Keratinocyte (primary cell): ENCODE results near the gene PGAM2. TPM values are rescaled to one million over a fixed set of nuclear protein-coding genes. Genes with fewer than 3 reads are reported as not detected.

Experiments
- DNase-seq: peaks from one replicate; pipeline ENCODE4 v3.0.0-alpha.2; 2011; ENCODE audit warnings: low read depth, missing footprints, low spot score
- FAIRE-seq: peaks from 2 replicates; lab custom pipeline; 2011; peaks lifted over from hg19 to GRCh38; lab: Jason Lieb, UNC
- H2AFZ ChIP-seq: 2 replicates; pipeline ENCODE4 v1.6.0; 2012; ENCODE audit warnings: low read length, control low read depth, inconsistent platforms; ENCODE audit not compliant: control insufficient read depth
- H3K27ac ChIP-seq: 2 replicates; pipeline ENCODE4 v1.5.1; 2011; ENCODE audit warnings: low read length; ENCODE audit not compliant: control insufficient read depth, insufficient read depth
- H3K27me3 ChIP-seq: 3 replicates; pipeline ENCODE4 v1.6.0; 2011; ENCODE audit warnings: low read length; ENCODE audit not compliant: control insufficient read depth, insufficient read depth; ENCODE audit errors: extremely low read depth
- H3K36me3 ChIP-seq, 2 experiments: 2 replicates in 1 of 2; 3 replicates in 1 of 2; pipeline ENCODE4 v1.5.1; 2011; ENCODE audit warnings: low read length in 2 of 2, mild to moderate bottlenecking in 1 of 2; ENCODE audit not compliant: control insufficient read depth in 2 of 2, insufficient read depth in 2 of 2; ENCODE audit errors: extremely low read depth in 1 of 2
- H3K4me1 ChIP-seq: 3 replicates; pipeline ENCODE4 v1.5.1; 2011; ENCODE audit warnings: low read length; ENCODE audit not compliant: control insufficient read depth, insufficient read depth; ENCODE audit errors: extremely low read depth
- H3K4me2 ChIP-seq: 3 replicates; pipeline ENCODE4 v1.6.0; 2011; ENCODE audit warnings: low read depth, low read length; ENCODE audit not compliant: control insufficient read depth, insufficient read depth; ENCODE audit errors: extremely low read depth
- H3K4me3 ChIP-seq, 3 experiments: fragments of 200-600 bp in 1 of 3; sonication (generic) in 1 of 3; 2 replicates in 2 of 3; 3 replicates in 1 of 3; pipeline ENCODE4 v1.5.1; 2011 to 2016; ENCODE audit warnings: low read length in 3 of 3, mild to moderate bottlenecking in 3 of 3, control low read depth in 2 of 3, inconsistent platforms in 1 of 3, low read depth in 1 of 3, mixed read lengths in 1 of 3, mixed run types in 1 of 3, moderate library complexity in 1 of 3; ENCODE audit not compliant: control insufficient read depth in 2 of 3, insufficient read depth in 2 of 3; ENCODE audit errors: extremely low read depth in 1 of 3
- H3K79me2 ChIP-seq: 2 replicates; pipeline ENCODE4 v1.6.0; 2012; ENCODE audit warnings: low read length; ENCODE audit not compliant: control insufficient read depth, insufficient read depth
- H3K9ac ChIP-seq: 3 replicates; pipeline ENCODE4 v1.6.0; 2011; ENCODE audit warnings: low read length; ENCODE audit not compliant: control insufficient read depth, insufficient read depth; ENCODE audit errors: extremely low read depth
- H3K9me1 ChIP-seq: 3 replicates; pipeline ENCODE4 v1.6.0; 2011; ENCODE audit warnings: low read length; ENCODE audit not compliant: control insufficient read depth, insufficient read depth; ENCODE audit errors: extremely low read depth
- H3K9me3 ChIP-seq: 2 replicates; pipeline ENCODE4 v1.5.1; 2012; ENCODE audit warnings: low read depth, low read length; ENCODE audit not compliant: control insufficient read depth
- H4K20me1 ChIP-seq: 3 replicates; pipeline ENCODE4 v1.6.0; 2011; ENCODE audit warnings: low read length; ENCODE audit not compliant: control insufficient read depth, insufficient read depth; ENCODE audit errors: extremely low read depth
- CTCF ChIP-seq, 3 experiments: IDR thresholded peaks in 1 of 3; conservative IDR thresholded peaks in 1 of 3; optimal IDR thresholded peaks in 1 of 3; 2 replicates in 2 of 3; 3 replicates in 1 of 3; pipeline versions ENCODE3 to v1.5.1; 2011; ENCODE audit warnings: low read length in 3 of 3, mild to moderate bottlenecking in 3 of 3, moderate library complexity in 2 of 3, control low read depth in 1 of 3, inconsistent platforms in 1 of 3; ENCODE audit not compliant: insufficient read depth in 2 of 3; ENCODE audit errors: extremely low read depth in 1 of 3
- EZH2 ChIP-seq: IDR thresholded peaks from one replicate; pipeline ENCODE4 v1.6.1; 2012; ENCODE audit warnings: inconsistent platforms, mild to moderate bottlenecking, low read length, moderate library complexity
- dilution Hi-C: fragments of 300-500 bp; cut with MboI; formaldehyde crosslinking; loops from one replicate; pipeline ENCODE4 v1.7.0; 2020; ENCODE audit warnings: low sequenced_read_pairs; ENCODE audit not compliant: extremely low pct_ligation_motif_present
- polyA plus RNA-seq, 5 experiments: library from polyadenylated mRNA; depleted of rRNA in 3 of 5; stranded (reverse) in 3 of 5; stranded (forward) in 1 of 5; unstranded in 1 of 5; fragments of >200 nt; gene quantifications; 1 replicate in 1 of 5; 2 replicates in 3 of 5; 3 replicates in 1 of 5; pipeline versions ENCODE4 v1.2.1 to v1.2.3, GENCODE V29; 2011 to 2012; ENCODE audit warnings: missing spikeins in 2 of 5, low read depth in 1 of 5, low replicate concordance in 1 of 5

The PGAM2 gene
- polyA plus RNA-seq, 1 donor (not counting 4 experiments of a cell fraction or from before 2014, with no cell fraction given) = not detected

GRCh38 chr7:44080118-44080517, 14.8 kb upstream of the PGAM2 start:
- no peak for TF ChIP-seq CTCF (optimal IDR thresholded peaks at IDR 0.05 in 1 of 3, IDR thresholded peaks at IDR 0.05 in 1 of 3, conservative IDR thresholded peaks at IDR 0.05 in 1 of 3; ENCODE audit: extremely low read depth in 1 of 3, insufficient read depth in 2 of 3, low read length in 3 of 3)
- Histone ChIP-seq H2AFZ (no peak overlapping the region), H3K9me3 (no peaks in the 10 kb centered on the region), H3K79me2 (no peaks in the 10 kb centered on the region), H4K20me1 (no peaks in the 10 kb centered on the region), H3K9ac (no peak overlapping the region), H3K4me1 (peaks cover 3% of the 10 kb centered on the region), H3K27ac (no peak overlapping the region), H3K27me3 (no peaks in the 10 kb centered on the region), H3K9me1 (no peaks in the 10 kb centered on the region), H3K36me3 (peaks cover 6 to 27% of the 10 kb centered on the region in 2 experiments), H3K4me3 (no peak overlapping the region), H3K4me2 (no peak overlapping the region)
- dilution Hi-C loops = no loop called here
- DNase-seq = no peak
- no peak for FAIRE-seq

DNA sequence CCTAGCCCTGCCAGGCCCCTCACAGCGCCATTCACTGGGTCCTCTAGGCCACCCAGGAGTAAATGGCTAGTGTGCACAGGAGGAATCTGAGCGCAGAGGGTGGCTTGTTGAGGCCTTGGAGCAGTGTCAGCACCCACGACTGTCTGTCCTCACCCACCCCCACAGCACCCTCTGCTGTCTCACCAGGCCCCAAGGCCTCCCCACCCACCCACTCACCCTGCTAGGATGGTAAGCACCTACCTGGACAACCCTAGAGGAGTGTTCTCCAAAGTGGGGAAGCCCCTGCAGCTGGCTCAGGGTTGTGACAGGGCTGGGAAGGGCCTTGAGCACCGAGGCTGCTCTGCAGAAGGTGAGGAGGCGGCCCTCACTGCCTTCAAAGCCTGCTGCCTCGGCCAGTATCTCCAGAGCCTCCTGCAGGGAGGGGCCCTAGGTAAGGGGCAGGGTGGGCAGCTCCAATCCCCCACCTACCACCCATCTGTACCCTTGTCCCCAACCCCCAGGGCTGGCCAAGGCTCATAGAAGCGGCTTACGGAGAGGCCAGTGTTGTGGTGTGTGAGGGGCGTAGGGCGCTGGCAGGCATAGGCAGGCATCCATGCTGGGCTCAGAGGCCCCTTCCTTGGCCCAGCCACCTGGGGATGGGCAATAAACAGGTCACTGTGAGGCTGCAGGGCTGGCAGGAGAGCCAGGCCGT, 14.1 kb upstream of the PGAM2 start:
- no peak overlapping the region for H2AFZ ChIP-seq
- H3K4me1 ChIP-seq = peaks cover 3% of the 10 kb centered on the region
- H3K36me3 ChIP-seq = peaks cover 6 to 27% of the 10 kb centered on the region in 2 experiments
- dilution Hi-C loops = no loop called here
- no peak overlapping the region for H3K27ac ChIP-seq
- H3K9me3 ChIP-seq = no peaks in the 10 kb centered on the region
- no peak overlapping the region for H3K9ac ChIP-seq
- no peak overlapping the region for H3K4me3 ChIP-seq
- no peaks in the 10 kb centered on the region for H4K20me1 ChIP-seq
- H3K79me2 ChIP-seq = no peaks in the 10 kb centered on the region
- no peaks in the 10 kb centered on the region for H3K9me1 ChIP-seq
- H3K4me2 ChIP-seq = no peak overlapping the region
- TF ChIP-seq EZH2 = no peak
- no peak for TF ChIP-seq CTCF (optimal IDR thresholded peaks at IDR 0.05 in 1 of 3, IDR thresholded peaks at IDR 0.05 in 1 of 3, conservative IDR thresholded peaks at IDR 0.05 in 1 of 3; ENCODE audit: extremely low read depth in 1 of 3, insufficient read depth in 2 of 3, low read length in 3 of 3)
- H3K27me3 ChIP-seq = no peaks in the 10 kb centered on the region
- no peak for FAIRE-seq
- no peak for DNase-seq
